Colon (tissue), 2 donors: ENCODE results near the gene UNC5B.

Experiments used
- FAIRE-seq: peaks from 2 replicates; lab custom pipeline; 2012; peaks lifted over from hg19 to GRCh38; lab: Jason Lieb, UNC
- donor health status: control.
- donor health status: control.

The UNC5B gene

GRCh38 chr10:71239946-71240795 is 27.8 kb downstream of the UNC5B start:
- no peak for FAIRE-seq

GRCh38 chr10:71241114-71241829 is 28.9 kb downstream of the UNC5B start:
- FAIRE-seq = no peak

GRCh38 chr10:71241830-71242621 is 29.7 kb downstream of the UNC5B start:
- FAIRE-seq = no peak

- no peak for FAIRE-seq
These were observed 30.2 kb downstream of the UNC5B start for GRCh38 chr10:71242622-71243009.

- no peak for FAIRE-seq
These were observed 31.5 kb downstream of the UNC5B start for GRCh38 chr10:71243756-71244395.

- no peak for FAIRE-seq
These were observed 32.4 kb downstream of the UNC5B start for GRCh38 chr10:71244431-71245419.

- no peak for FAIRE-seq
These were observed 33.3 kb downstream of the UNC5B start for GRCh38 chr10:71245420-71246325.

GRCh38 chr10:71246591-71247413 is 34.4 kb downstream of the UNC5B start:
- FAIRE-seq = peak; percentile 10

GRCh38 chr10:71247414-71247705 is 35.0 kb downstream of the UNC5B start:
- no peak for FAIRE-seq

- no peak for FAIRE-seq
These were observed 35.4 kb downstream of the UNC5B start for GRCh38 chr10:71247804-71248203.

GRCh38 chr10:71248210-71248609 is 35.8 kb downstream of the UNC5B start:
- no peak for FAIRE-seq

- no peak for FAIRE-seq
These were observed 37.6 kb downstream of the UNC5B start for GRCh38 chr10:71249996-71250395.

GRCh38 chr10:71250405-71250804 is 38.0 kb downstream of the UNC5B start:
- no peak for FAIRE-seq

GRCh38 chr10:71250842-71251241 is 38.5 kb downstream of the UNC5B start:
- FAIRE-seq = no peak

GRCh38 chr10:71251319-71251718 is 38.9 kb downstream of the UNC5B start:
- no peak for FAIRE-seq

GRCh38 chr10:71252220-71252619 is 39.9 kb downstream of the UNC5B start:
- FAIRE-seq = no peak

GRCh38 chr10:71253981-71254818 is 41.8 kb downstream of the UNC5B start:
- no peak for FAIRE-seq

GRCh38 chr10:71254834-71255549 is 42.6 kb downstream of the UNC5B start:
- no peak for FAIRE-seq
